Vagina (tissue), 2 donors: Measurements from ENCODE around the gene TMEM183A. TPM values are rescaled to one million over a fixed set of nuclear protein-coding genes. Genes with fewer than 3 reads are reported as not detected.

Source experiments
- DNase-seq, 2 donors: peaks; one replicate each; pipeline ENCODE4 v3.0.0-alpha.2; 2017; ENCODE audit errors: extremely low spot score in 2 of 2
- H3K27ac ChIP-seq: fragments of 200-600 bp; sonication (generic); one replicate; pipeline ENCODE4 v1.5.1; 2019
- H3K27me3 ChIP-seq: fragments of 200-600 bp; sonication (generic); one replicate; pipeline ENCODE4 v1.5.1; 2019
- H3K36me3 ChIP-seq, 2 donors: fragments of 200-600 bp; sonication (generic); one replicate each; pipeline ENCODE4 v1.5.1; 2017 to 2019
- H3K4me1 ChIP-seq: fragments of 200-600 bp; sonication (generic); one replicate; pipeline ENCODE4 v1.5.1; 2019
- H3K4me3 ChIP-seq, 2 donors: fragments of 200-600 bp; sonication (generic); 1 replicate in 1 of 2; 2 replicates in 1 of 2; pipeline ENCODE4 v1.5.1; 2016 to 2019
- H3K9me3 ChIP-seq: fragments of 200-600 bp; sonication (generic); one replicate; pipeline ENCODE4 v1.5.1; 2019
- CTCF ChIP-seq, 3 experiments: fragments of 450-650 bp in 2 of 3; fragments of 200-600 bp in 1 of 3; sonication (generic) in 1 of 3; IDR thresholded peaks; one replicate each; pipeline ENCODE4 v1.5.1; 2017 to 2019; ENCODE audit warnings: antibody characterized with exemption in 3 of 3, mild to moderate bottlenecking in 2 of 3, moderate library complexity in 2 of 3
- POLR2A ChIP-seq, 2 donors: fragments of 450-650 bp; IDR thresholded peaks; one replicate each; pipeline ENCODE4 v1.6.1; 2017; ENCODE audit warnings: antibody characterized with exemption in 2 of 2, mild to moderate bottlenecking in 2 of 2, moderate library complexity in 2 of 2
- POLR2AphosphoS5 ChIP-seq, 2 donors: sonication (generic); formaldehyde crosslinking; IDR thresholded peaks; one replicate each; pipeline ENCODE4 v1.9.0; 2017; ENCODE audit warnings: antibody characterized with exemption in 2 of 2, mild to moderate bottlenecking in 2 of 2, low read depth in 1 of 2; ENCODE audit not compliant: insufficient read depth in 1 of 2
- intact Hi-C: fragments of 100-400 bp; cut with DNase I; formaldehyde crosslinking; loops from one replicate; pipeline ENCODE4 v1.15.1; 2023
- total RNA-seq: library from RNA; depleted of rRNA; stranded (reverse); fragments of >200 nt; gene quantifications from one replicate; pipeline ENCODE4 v1.2.3, GENCODE V29; 2016

The TMEM183A gene
- total RNA-seq, 1 donor from 2014 or later = 73.2 TPM

GRCh38 chr1:203049077-203049476, 41.9 kb downstream of the TMEM183A start:
- Histone ChIP-seq H3K27ac (no peak overlapping the region), H3K36me3 (no peaks in the 10 kb centered on the region), H3K4me3 (no peak overlapping the region), H3K27me3 (no peaks in the 10 kb centered on the region), H3K4me1 (no peaks in the 10 kb centered on the region), H3K9me3 (no peaks in the 10 kb centered on the region)
- no peak for DNase-seq
- intact Hi-C loops = loop anchor here (10.0 kb wide), 1 partner anchor 286 kb away; no protein-coding TSS in a partner anchor
- TF ChIP-seq POLR2A (IDR thresholded peaks at IDR 0.05) (no peak), POLR2AphosphoS5 (IDR thresholded peaks at IDR 0.05; ENCODE audit: insufficient read depth in 1 of 2, low read depth in 1 of 2) (no peak), CTCF (IDR thresholded peaks at IDR 0.05) (no peak)

- no peaks in the 10 kb centered on the region for H3K36me3 ChIP-seq
- H3K4me3 ChIP-seq = no peak overlapping the region
- H3K4me1 ChIP-seq = no peaks in the 10 kb centered on the region
- intact Hi-C loops = loop anchor here (10.0 kb wide), 1 partner anchor 285 kb away; no protein-coding TSS in a partner anchor
- no peak for TF ChIP-seq POLR2A (IDR thresholded peaks at IDR 0.05)
- TF ChIP-seq CTCF (IDR thresholded peaks at IDR 0.05) = no peak
- TF ChIP-seq POLR2AphosphoS5 (IDR thresholded peaks at IDR 0.05; ENCODE audit: insufficient read depth in 1 of 2, low read depth in 1 of 2) = no peak
- DNase-seq = no peak
- no peaks in the 10 kb centered on the region for H3K9me3 ChIP-seq
- H3K27me3 ChIP-seq = no peaks in the 10 kb centered on the region
- no peak overlapping the region for H3K27ac ChIP-seq
Observed at GRCh38 chr1:203049576-203050180, 42.5 kb downstream of the TMEM183A start.

- no peak for TF ChIP-seq POLR2AphosphoS5 (IDR thresholded peaks at IDR 0.05; ENCODE audit: insufficient read depth in 1 of 2, low read depth in 1 of 2)
- no peak for TF ChIP-seq CTCF (IDR thresholded peaks at IDR 0.05)
- TF ChIP-seq POLR2A (IDR thresholded peaks at IDR 0.05) = no peak
Observed at GRCh38 chr1:203050826-203051225, 43.7 kb downstream of the TMEM183A start.

GRCh38 chr1:203051841-203052324, 44.7 kb downstream of the TMEM183A start:
- H3K27ac ChIP-seq = no peak overlapping the region

More at GRCh38 chr1:203050826-203051225, 43.7 kb downstream of the TMEM183A start:
- no peaks in the 10 kb centered on the region for H3K9me3 ChIP-seq
- H3K36me3 ChIP-seq = no peaks in the 10 kb centered on the region
- no peaks in the 10 kb centered on the region for H3K4me1 ChIP-seq
- no peak overlapping the region for H3K27ac ChIP-seq
- no peak for DNase-seq
- H3K4me3 ChIP-seq = no peak overlapping the region
- no peaks in the 10 kb centered on the region for H3K27me3 ChIP-seq
- intact Hi-C loops = no loop called here

More at GRCh38 chr1:203051841-203052324, 44.7 kb downstream of the TMEM183A start:
- Histone ChIP-seq H3K4me1 (no peaks in the 10 kb centered on the region), H3K36me3 (no peaks in the 10 kb centered on the region), H3K27me3 (no peaks in the 10 kb centered on the region), H3K4me3 (no peak overlapping the region), H3K9me3 (no peaks in the 10 kb centered on the region)
- TF ChIP-seq POLR2A (IDR thresholded peaks at IDR 0.05) = no peak
- no peak for TF ChIP-seq POLR2AphosphoS5 (IDR thresholded peaks at IDR 0.05; ENCODE audit: insufficient read depth in 1 of 2, low read depth in 1 of 2)
- no peak for TF ChIP-seq CTCF (IDR thresholded peaks at IDR 0.05)
- intact Hi-C loops = no loop called here
- no peak for DNase-seq
